Liver (tissue), 9 donors: Measurements from ENCODE around the gene TEFM. TPM values are rescaled to one million over a fixed set of nuclear protein-coding genes. Genes with fewer than 3 reads are reported as not detected.

Experiments used
- DNase-seq: peaks from one replicate; pipeline ENCODE4 v3.0.0-alpha.2; 2017; ENCODE audit warnings: low spot score
- H3K27ac ChIP-seq, 2 donors: one replicate each; pipeline ENCODE4 v1.7.0; 2013; ENCODE audit warnings: inconsistent platforms in 2 of 2, low read length in 2 of 2, control low read depth in 1 of 2, low read depth in 1 of 2, mild to moderate bottlenecking in 1 of 2
- H3K27me3 ChIP-seq, 4 donors: one replicate each; pipeline versions ENCODE4 v1.6.1 to v1.7.0; 2013; ENCODE audit warnings: low read length in 3 of 4, inconsistent platforms in 1 of 4, mild to moderate bottlenecking in 1 of 4, moderate library complexity in 1 of 4; ENCODE audit not compliant: control insufficient read depth in 4 of 4, insufficient read depth in 4 of 4
- H3K36me3 ChIP-seq, 4 donors: one replicate each; pipeline versions ENCODE4 v1.6.1 to v1.7.0; 2013; ENCODE audit warnings: low read length in 3 of 4, mild to moderate bottlenecking in 3 of 4, low read depth in 1 of 4, moderate library complexity in 1 of 4; ENCODE audit not compliant: control insufficient read depth in 4 of 4, insufficient read depth in 3 of 4
- H3K4me1 ChIP-seq, 4 donors: one replicate each; pipeline versions ENCODE4 v1.6.1 to v1.7.0; 2013; ENCODE audit warnings: low read length in 3 of 4, mild to moderate bottlenecking in 3 of 4, moderate library complexity in 1 of 4; ENCODE audit not compliant: control insufficient read depth in 4 of 4, insufficient read depth in 4 of 4
- H3K4me3 ChIP-seq, 3 donors: one replicate each; pipeline versions ENCODE4 v1.6.1 to v1.7.0; 2013; ENCODE audit warnings: low read length in 3 of 3, control low read depth in 1 of 3, low read depth in 1 of 3, mild to moderate bottlenecking in 1 of 3
- H3K9ac ChIP-seq, 2 donors: one replicate each; pipeline ENCODE4 v1.7.0; 2013; ENCODE audit warnings: low read length in 2 of 2, mild to moderate bottlenecking in 2 of 2, moderate library complexity in 2 of 2, control low read depth in 1 of 2, low read depth in 1 of 2
- H3K9me3 ChIP-seq, 4 donors: one replicate each; pipeline versions ENCODE4 v1.6.1 to v1.7.0; 2013; ENCODE audit warnings: low read length in 3 of 4; ENCODE audit not compliant: control insufficient read depth in 4 of 4
- CTCF ChIP-seq: fragments of 150-350 bp; IDR thresholded peaks from 2 replicates; pipeline ENCODE4 v1.5.1; 2017; ENCODE audit warnings: improper control_type of control experiment, low read depth, low read length; ENCODE audit not compliant: missing input control
- EGR1 ChIP-seq, 2 donors: IDR thresholded peaks; 2 replicates each; pipeline ENCODE4 v1.6.1; 2016 to 2018; ENCODE audit warnings: antibody characterized with exemption in 2 of 2, low read depth in 2 of 2
- FOXA1 ChIP-seq: IDR thresholded peaks from 2 replicates; pipeline ENCODE4 v1.6.1; 2016; ENCODE audit warnings: antibody characterized with exemption
- FOXA2 ChIP-seq: IDR thresholded peaks from 2 replicates; pipeline ENCODE4 v1.6.1; 2016; ENCODE audit warnings: antibody characterized with exemption
- GABPA ChIP-seq, 2 donors: IDR thresholded peaks in 1 of 2; conservative IDR thresholded peaks in 1 of 2; 2 replicates each; pipeline ENCODE4 v1.6.1; 2016; ENCODE audit warnings: antibody characterized with exemption in 2 of 2, mild to moderate bottlenecking in 1 of 2, moderate library complexity in 1 of 2
- HNF4A ChIP-seq, 2 donors: conservative IDR thresholded peaks; 2 replicates each; pipeline ENCODE4 v1.6.1; 2016; ENCODE audit warnings: antibody characterized with exemption in 2 of 2, mild to moderate bottlenecking in 2 of 2
- HNF4G ChIP-seq: IDR thresholded peaks from 2 replicates; pipeline ENCODE4 v1.6.1; 2016; ENCODE audit warnings: antibody characterized with exemption
- JUND ChIP-seq, 2 donors: IDR thresholded peaks; 2 replicates each; pipeline ENCODE4 v1.6.1; 2016; ENCODE audit warnings: antibody characterized with exemption in 2 of 2
- NR2F2 ChIP-seq: IDR thresholded peaks from 2 replicates; pipeline ENCODE4 v1.6.1; 2016; ENCODE audit warnings: antibody characterized with exemption
- RAD21 ChIP-seq, 2 donors: IDR thresholded peaks; 2 replicates each; pipeline ENCODE4 v1.6.1; 2016; ENCODE audit warnings: antibody characterized with exemption in 2 of 2, mild to moderate bottlenecking in 2 of 2
- REST ChIP-seq: IDR thresholded peaks from 2 replicates; pipeline ENCODE4 v1.6.1; 2016; ENCODE audit warnings: antibody characterized with exemption, mild to moderate bottlenecking
- RXRA ChIP-seq, 2 donors: IDR thresholded peaks; 2 replicates each; pipeline ENCODE4 v1.6.1; 2017 to 2018; ENCODE audit warnings: antibody characterized with exemption in 2 of 2, mild to moderate bottlenecking in 1 of 2
- SP1 ChIP-seq: IDR thresholded peaks from 2 replicates; pipeline ENCODE4 v1.6.1; 2018; ENCODE audit warnings: antibody characterized with exemption, mild to moderate bottlenecking
- TAF1 ChIP-seq: conservative IDR thresholded peaks from 2 replicates; pipeline ENCODE4 v1.6.1; 2016; ENCODE audit warnings: antibody characterized with exemption, mild to moderate bottlenecking
- YY1 ChIP-seq: IDR thresholded peaks from 2 replicates; pipeline ENCODE4 v1.6.1; 2016; ENCODE audit warnings: antibody characterized with exemption, mild to moderate bottlenecking
- ZBTB33 ChIP-seq: IDR thresholded peaks from 2 replicates; pipeline ENCODE4 v1.6.1; 2016; ENCODE audit warnings: antibody characterized with exemption
- WGBS: extraction: QIAGEN DNeasy Blood & Tissue Kit; methylation state at CpG from one replicate; pipeline ENCODE4 v1.1.7; 2013; 5-methylcytosine and 5-hydroxymethylcytosine counted together
- polyA plus RNA-seq, 2 donors: library from polyadenylated mRNA; stranded (reverse) in 1 of 2; unstranded in 1 of 2; fragments of 200-250 nt in 1 of 2; fragments of >200 nt in 1 of 2; fragmentation: Nextera tagmentation in 1 of 2; extraction: Ambion mirVana in 1 of 2; gene quantifications; one replicate each; pipeline versions ENCODE4 v1.2.1 to v1.2.3, GENCODE V29; 2013 to 2015
- total RNA-seq, 2 donors: library from RNA; depleted of rRNA; stranded (reverse); fragments of >200 nt; gene quantifications; one replicate each; pipeline ENCODE4 v1.2.3, GENCODE V29; 2014
- donor health status: healthy.
- donor health status: healthy.
- donor health status: healthy.
- donor health status: healthy.
- donor health status: healthy.

The TEFM gene
- total and polyA plus RNA-seq, 4 donors: 5.1 to 16.7 (median 10.5) TPM

DNA sequence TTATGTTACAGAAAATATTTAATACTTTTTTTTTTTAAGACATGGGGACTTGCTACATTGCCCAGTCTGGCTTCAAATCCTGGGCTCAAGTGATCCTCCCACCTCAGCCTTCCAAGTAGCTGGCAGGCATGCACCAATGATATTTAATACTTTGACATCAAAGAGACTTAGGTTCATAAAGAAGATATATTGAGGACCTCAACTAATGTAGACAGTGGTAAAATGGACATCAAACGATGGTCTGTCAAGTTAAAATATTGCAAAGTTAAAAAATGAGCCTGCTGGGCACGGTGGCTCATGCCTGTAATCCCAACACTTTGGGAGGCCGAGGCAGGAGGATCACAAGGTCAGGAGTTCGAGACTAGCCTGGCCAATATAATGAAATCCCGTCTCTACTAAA, 8.7 kb downstream of the TEFM start:
- Histone ChIP-seq H3K4me1 (no peaks in the 10 kb centered on the region), H3K27ac (no peak overlapping the region), H3K27me3 (no peaks in the 10 kb centered on the region), H3K36me3 (peaks cover 2 to 13% (median 10%) of the 10 kb centered on the region in 4 donors), H3K9me3 (no peaks in the 10 kb centered on the region), H3K9ac (no peak overlapping the region), H3K4me3 (no peak overlapping the region)
- DNase-seq: no peak
- TF ChIP-seq FOXA1 (no peak), NR2F2 (no peak), RXRA (IDR thresholded peaks at IDR 0.05) (no peak), CTCF (no peak), HNF4G (no peak), REST (no peak), SP1 (no peak), GABPA (IDR thresholded peaks at IDR 0.05 in 1 of 2, conservative IDR thresholded peaks at IDR 0.05 in 1 of 2) (no peak), JUND (IDR thresholded peaks at IDR 0.05) (no peak), EGR1 (IDR thresholded peaks at IDR 0.05; ENCODE audit: low read depth in 2 of 2) (no peak)
- 97% methylated on average over 5 of the region's 5 CpGs for WGBS

DNA sequence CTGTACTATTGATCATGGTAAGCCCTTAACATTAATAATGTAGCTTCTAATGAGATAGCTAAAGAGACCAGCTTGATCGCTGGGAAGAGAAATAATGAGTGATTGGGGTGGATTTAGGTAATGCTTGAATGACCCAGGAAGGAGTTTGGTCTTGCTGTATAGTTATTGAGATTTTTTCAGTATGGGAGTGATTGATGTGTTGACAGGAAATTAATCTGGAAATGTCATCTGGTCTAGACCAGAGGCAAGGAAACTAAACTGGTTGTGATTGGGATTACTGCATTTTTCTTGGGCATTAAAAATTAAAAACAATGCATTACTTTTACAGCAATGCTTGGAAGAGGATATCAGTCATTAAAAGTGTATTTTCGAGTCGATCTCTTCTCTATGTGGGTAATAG, 11.8 kb downstream of the TEFM start:
- peaks cover 2 to 6% (median 4%) of the 10 kb centered on the region in 4 donors for H3K36me3 ChIP-seq
- no peak overlapping the region for H3K27ac ChIP-seq
- H3K27me3 ChIP-seq: no peaks in the 10 kb centered on the region
- H3K9me3 ChIP-seq: no peaks in the 10 kb centered on the region
- no peak for DNase-seq
- TF ChIP-seq TAF1: no peak
- no peak for TF ChIP-seq EGR1 (IDR thresholded peaks at IDR 0.05; ENCODE audit: low read depth in 2 of 2)
- no peak for TF ChIP-seq ZBTB33
- TF ChIP-seq YY1: no peak
- no peak for TF ChIP-seq CTCF
- TF ChIP-seq FOXA2: no peak
- TF ChIP-seq GABPA (IDR thresholded peaks at IDR 0.05 in 1 of 2, conservative IDR thresholded peaks at IDR 0.05 in 1 of 2): no peak
- TF ChIP-seq JUND (IDR thresholded peaks at IDR 0.05): no peak
- TF ChIP-seq SP1: no peak
- TF ChIP-seq RAD21 (IDR thresholded peaks at IDR 0.05): no peak
- no peak for TF ChIP-seq HNF4A (conservative IDR thresholded peaks at IDR 0.05)
- no peaks in the 10 kb centered on the region for H3K4me1 ChIP-seq
- H3K9ac ChIP-seq: no peak overlapping the region
- WGBS: 96% methylated on average over 3 of the region's 3 CpGs
- H3K4me3 ChIP-seq: no peak overlapping the region
